Thymus (tissue), 11 donors: ENCODE data around the gene GYG1. TPM values are rescaled to one million over a fixed set of nuclear protein-coding genes. Genes with fewer than 3 reads are reported as not detected.

Experiments
- DNase-seq, 9 donors: peaks; one replicate each; pipeline ENCODE4 v3.0.0-alpha.2; 2013; ENCODE audit warnings: low spot score in 9 of 9, low read depth in 6 of 9, missing footprints in 1 of 9
- H3K27ac ChIP-seq, 2 donors: one replicate each; pipeline ENCODE4 v1.5.1; 2013; ENCODE audit warnings: control low read depth in 1 of 2, low read depth in 1 of 2, low read length in 1 of 2, mild to moderate bottlenecking in 1 of 2, moderate library complexity in 1 of 2
- H3K27me3 ChIP-seq, 2 donors: one replicate each; pipeline ENCODE4 v1.5.1; 2013; ENCODE audit warnings: low read length in 1 of 2; ENCODE audit not compliant: control insufficient read depth in 2 of 2, insufficient read depth in 1 of 2
- H3K36me3 ChIP-seq, 2 donors: one replicate each; pipeline ENCODE4 v1.5.1; 2013; ENCODE audit warnings: low read length in 1 of 2, mild to moderate bottlenecking in 1 of 2, moderate library complexity in 1 of 2; ENCODE audit not compliant: control insufficient read depth in 2 of 2, insufficient read depth in 2 of 2
- H3K4me1 ChIP-seq, 2 donors: one replicate each; pipeline ENCODE4 v1.5.1; 2013; ENCODE audit warnings: low read length in 2 of 2; ENCODE audit not compliant: control insufficient read depth in 2 of 2, insufficient read depth in 2 of 2
- H3K4me3 ChIP-seq, 2 donors: one replicate each; pipeline ENCODE4 v1.5.1; 2013; ENCODE audit warnings: low read length in 2 of 2, control low read depth in 1 of 2, mild to moderate bottlenecking in 1 of 2
- H3K9me3 ChIP-seq, 2 donors: one replicate each; pipeline ENCODE4 v1.5.1; 2013; ENCODE audit warnings: low read length in 1 of 2, mild to moderate bottlenecking in 1 of 2; ENCODE audit not compliant: control insufficient read depth in 2 of 2, insufficient read depth in 1 of 2
- WGBS: extraction: QIAGEN DNeasy Blood & Tissue Kit; methylation state at CpG from one replicate; pipeline ENCODE4 v1.1.7; 2013; 5-methylcytosine and 5-hydroxymethylcytosine counted together
- polyA plus RNA-seq: library from polyadenylated mRNA; stranded (reverse); fragments of 200-250 nt; gene quantifications from one replicate; pipeline ENCODE4 v1.2.3, GENCODE V29; 2013
- total RNA-seq: library from RNA; stranded (reverse); fragments of 120-200 nt; gene quantifications from one replicate; pipeline ENCODE4 v1.2.4, GENCODE V29; 2013
- donor health status: healthy.

GYG1 gene
- total and polyA plus RNA-seq, 2 donors: 12.7 to 38.9 TPM

- H3K36me3 ChIP-seq: peaks cover 0 to 16% of the 10 kb centered on the region in 2 donors
- no peak overlapping the region for H3K27ac ChIP-seq
- H3K4me3 ChIP-seq: no peak overlapping the region
- WGBS: 96% methylated on average over 2 of the region's 2 CpGs
- no peaks in the 10 kb centered on the region for H3K9me3 ChIP-seq
- H3K27me3 ChIP-seq: no peaks in the 10 kb centered on the region
- H3K4me1 ChIP-seq: peaks cover 0 to 2% of the 10 kb centered on the region in 2 donors
- DNase-seq: no peak
These were observed 18.4 kb downstream of the GYG1 start for GRCh38 chr3:149009732-149010131.

- Histone ChIP-seq H3K27me3 (no peaks in the 10 kb centered on the region), H3K27ac (no peak overlapping the region), H3K4me3 (no peak overlapping the region), H3K4me1 (peaks cover 0 to 2% of the 10 kb centered on the region in 2 donors), H3K36me3 (peaks cover 0 to 16% of the 10 kb centered on the region in 2 donors), H3K9me3 (no peaks in the 10 kb centered on the region)
- no peak for DNase-seq
- WGBS: 95% methylated on average over 6 of the region's 6 CpGs
These were observed 19.2 kb downstream of the GYG1 start for GRCh38 chr3:149010504-149010951.

- H3K4me3 ChIP-seq: no peak overlapping the region
- no peaks in the 10 kb centered on the region for H3K9me3 ChIP-seq
- no peaks in the 10 kb centered on the region for H3K27me3 ChIP-seq
- no peak for DNase-seq
- 90% methylated on average over 2 of the region's 2 CpGs for WGBS
- no peak overlapping the region for H3K27ac ChIP-seq
- peaks cover 0 to 2% of the 10 kb centered on the region in 2 donors for H3K4me1 ChIP-seq
- peaks cover 0 to 16% of the 10 kb centered on the region in 2 donors for H3K36me3 ChIP-seq
These were observed 19.6 kb downstream of the GYG1 start for GRCh38 chr3:149010966-149011365.

GRCh38 chr3:149011676-149012075 lies 20.3 kb downstream of the GYG1 start:
- 95% methylated on average over 5 of the region's 5 CpGs for WGBS
- Histone ChIP-seq H3K36me3 (peaks cover 0 to 20% of the 10 kb centered on the region in 2 donors), H3K27me3 (no peaks in the 10 kb centered on the region), H3K4me1 (peaks cover 0 to 2% of the 10 kb centered on the region in 2 donors), H3K27ac (no peak overlapping the region), H3K9me3 (no peaks in the 10 kb centered on the region), H3K4me3 (no peak overlapping the region)
- DNase-seq: no peak

- Histone ChIP-seq H3K4me3 (no peak overlapping the region), H3K27me3 (no peaks in the 10 kb centered on the region), H3K4me1 (peaks cover 0 to 2% of the 10 kb centered on the region in 2 donors), H3K9me3 (no peaks in the 10 kb centered on the region), H3K36me3 (peaks cover 0 to 14% of the 10 kb centered on the region in 2 donors), H3K27ac (no peak overlapping the region)
- 97% methylated on average over 6 of the region's 6 CpGs for WGBS
- DNase-seq: no peak
These were observed 22.4 kb downstream of the GYG1 start for GRCh38 chr3:149013726-149014125.

GRCh38 chr3:149015393-149015792 lies 24.1 kb downstream of the GYG1 start:
- no peaks in the 10 kb centered on the region for H3K27me3 ChIP-seq
- H3K36me3 ChIP-seq: peaks cover 0 to 9% of the 10 kb centered on the region in 2 donors
- DNase-seq: no peak
- H3K9me3 ChIP-seq: no peaks in the 10 kb centered on the region
- no peak overlapping the region for H3K4me3 ChIP-seq
- WGBS: 97% methylated on average over 3 of the region's 3 CpGs
- H3K4me1 ChIP-seq: no peaks in the 10 kb centered on the region
- no peak overlapping the region for H3K27ac ChIP-seq

- Histone ChIP-seq H3K36me3 (peaks cover 0 to 5% of the 10 kb centered on the region in 2 donors), H3K27me3 (no peaks in the 10 kb centered on the region), H3K27ac (no peak overlapping the region), H3K4me3 (no peak overlapping the region), H3K4me1 (no peaks in the 10 kb centered on the region), H3K9me3 (no peaks in the 10 kb centered on the region)
- 95% methylated on average over 2 of the region's 2 CpGs for WGBS
- no peak for DNase-seq
These were observed 24.9 kb downstream of the GYG1 start for GRCh38 chr3:149016242-149016641.

GRCh38 chr3:149016669-149017541 lies 25.6 kb downstream of the GYG1 start:
- DNase-seq: no peak
- 95% methylated on average over 9 of the region's 9 CpGs for WGBS
- Histone ChIP-seq H3K27ac (no peak overlapping the region), H3K9me3 (no peaks in the 10 kb centered on the region), H3K4me3 (no peak overlapping the region), H3K27me3 (no peaks in the 10 kb centered on the region), H3K4me1 (no peaks in the 10 kb centered on the region), H3K36me3 (peaks cover 0 to 5% of the 10 kb centered on the region in 2 donors)

GRCh38 chr3:149018247-149018646 lies 26.9 kb downstream of the GYG1 start:
- 63% methylated on average over 1 of the region's 1 CpG for WGBS

More at GRCh38 chr3:149018247-149018646, 26.9 kb downstream of the GYG1 start:
- H3K4me1 ChIP-seq: no peaks in the 10 kb centered on the region
- no peaks in the 10 kb centered on the region for H3K9me3 ChIP-seq
- H3K4me3 ChIP-seq: no peak overlapping the region
- DNase-seq: no peak
- peaks cover 0 to 5% of the 10 kb centered on the region in 2 donors for H3K36me3 ChIP-seq
- H3K27ac ChIP-seq: no peak overlapping the region
- H3K27me3 ChIP-seq: no peaks in the 10 kb centered on the region
